Karpas-422 (cell line): ENCODE data around the gene VSTM5. TPM values are rescaled to one million over a fixed set of nuclear protein-coding genes. Genes with fewer than 3 reads are reported as not detected.

Experiments
- DNase-seq: peaks from one replicate; pipeline ENCODE4 v3.0.0-alpha.2; 2015
- H2AFZ ChIP-seq: fragments of 200-600 bp; sonication (generic); 2 replicates; pipeline ENCODE4 v1.6.1; 2014; ENCODE audit warnings: antibody characterized with exemption, low read length, mixed read lengths
- H3K27ac ChIP-seq: fragments of 200-600 bp; sonication (generic); 2 replicates; pipeline ENCODE4 v1.5.1; 2014; ENCODE audit warnings: mild to moderate bottlenecking, low read length, moderate library complexity
- H3K27me3 ChIP-seq: fragments of 200-600 bp; sonication (generic); 2 replicates; pipeline ENCODE4 v1.6.1; 2014; ENCODE audit warnings: low read length, mixed read lengths
- H3K36me3 ChIP-seq: fragments of 200-600 bp; sonication (generic); 2 replicates; pipeline ENCODE4 v1.6.1; 2014; ENCODE audit warnings: low read length, mixed read lengths; ENCODE audit not compliant: insufficient read depth
- H3K4me1 ChIP-seq: fragments of 200-600 bp; sonication (generic); 2 replicates; pipeline ENCODE4 v1.6.1; 2014; ENCODE audit warnings: mild to moderate bottlenecking, low read length, mixed read lengths
- H3K4me2 ChIP-seq: fragments of 200-600 bp; sonication (generic); 2 replicates; pipeline ENCODE4 v1.6.1; 2014; ENCODE audit warnings: low read length, low read depth, mild to moderate bottlenecking; ENCODE audit not compliant: poor library complexity, severe bottlenecking
- H3K4me3 ChIP-seq: fragments of 200-600 bp; sonication (generic); 2 replicates; pipeline ENCODE4 v1.5.1; 2014; ENCODE audit warnings: mild to moderate bottlenecking, antibody characterized with exemption, low read length, mixed read lengths
- H3K79me2 ChIP-seq: fragments of 200-600 bp; sonication (generic); 2 replicates; pipeline ENCODE4 v1.6.1; 2014; ENCODE audit warnings: mild to moderate bottlenecking, low read length, mixed read lengths
- H3K9ac ChIP-seq: fragments of 200-600 bp; sonication (generic); 2 replicates; pipeline ENCODE4 v1.6.0; 2014; ENCODE audit warnings: low read length
- H3K9me2 ChIP-seq: fragments of 200-600 bp; sonication (generic), shearing (Covaris generic); replicated peaks from 2 replicates; pipeline ENCODE4 v1.6.0; 2014; ENCODE audit warnings: mild to moderate bottlenecking, low read length, moderate library complexity; ENCODE audit not compliant: insufficient read depth
- H3K9me3 ChIP-seq: fragments of 300-700, 200-600 bp; sonication (generic); 2 replicates; pipeline ENCODE4 v1.6.1; 2014; ENCODE audit warnings: low read length, mixed read lengths
- H4K20me1 ChIP-seq: fragments of 200-600 bp; sonication (generic); 2 replicates; pipeline ENCODE4 v1.6.1; 2014; ENCODE audit warnings: mild to moderate bottlenecking, antibody characterized with exemption, low read length, low read depth; ENCODE audit not compliant: insufficient read depth
- total RNA-seq: library from RNA; depleted of rRNA; stranded (reverse); fragments of >200 nt; shearing (Covaris generic); gene quantifications from 2 replicates; pipeline ENCODE4 v1.2.3, GENCODE V29; 2014; ENCODE audit warnings: low replicate concordance

Gene VSTM5
- total RNA-seq, 1 experiment from 2014 or later = not detected

- H3K9me3 ChIP-seq = no peaks in the 10 kb centered on the region
Observed at GRCh38 chr11:93840180-93840579, 10.2 kb downstream of the VSTM5 start.

GRCh38 chr11:93838967-93839366 is 11.5 kb downstream of the VSTM5 start:
- no peak overlapping the region for H2AFZ ChIP-seq
- no peaks in the 10 kb centered on the region for H3K27me3 ChIP-seq
- no peaks in the 10 kb centered on the region for H3K9me2 ChIP-seq
- no peak overlapping the region for H3K9ac ChIP-seq
- DNase-seq = peak; percentile 53
- H3K9me3 ChIP-seq = no peaks in the 10 kb centered on the region
- H3K79me2 ChIP-seq = no peaks in the 10 kb centered on the region
- H4K20me1 ChIP-seq = no peaks in the 10 kb centered on the region
- H3K27ac ChIP-seq = no peak overlapping the region
- no peaks in the 10 kb centered on the region for H3K4me1 ChIP-seq
- no peak overlapping the region for H3K4me3 ChIP-seq
- no peaks in the 10 kb centered on the region for H3K36me3 ChIP-seq
- no peak overlapping the region for H3K4me2 ChIP-seq

More at GRCh38 chr11:93840180-93840579, 10.2 kb downstream of the VSTM5 start:
- H3K9ac ChIP-seq = no peak overlapping the region
- H4K20me1 ChIP-seq = no peaks in the 10 kb centered on the region
- H3K4me1 ChIP-seq = no peaks in the 10 kb centered on the region
- H3K4me3 ChIP-seq = no peak overlapping the region
- H2AFZ ChIP-seq = no peak overlapping the region
- H3K27ac ChIP-seq = no peak overlapping the region
- no peaks in the 10 kb centered on the region for H3K27me3 ChIP-seq
- no peaks in the 10 kb centered on the region for H3K79me2 ChIP-seq
- H3K36me3 ChIP-seq = no peaks in the 10 kb centered on the region
- no peak overlapping the region for H3K4me2 ChIP-seq
- no peaks in the 10 kb centered on the region for H3K9me2 ChIP-seq
- no peak for DNase-seq

GRCh38 chr11:93832780-93833179 is 17.6 kb downstream of the VSTM5 start:
- H3K9ac ChIP-seq = no peak overlapping the region
- no peak overlapping the region for H2AFZ ChIP-seq
- no peaks in the 10 kb centered on the region for H3K27me3 ChIP-seq
- no peaks in the 10 kb centered on the region for H3K9me2 ChIP-seq
- DNase-seq = no peak
- no peaks in the 10 kb centered on the region for H3K4me1 ChIP-seq
- no peak overlapping the region for H3K4me3 ChIP-seq
- H3K27ac ChIP-seq = no peak overlapping the region
- H3K4me2 ChIP-seq = no peak overlapping the region
- H3K79me2 ChIP-seq = no peaks in the 10 kb centered on the region
- no peaks in the 10 kb centered on the region for H3K9me3 ChIP-seq
- H4K20me1 ChIP-seq = no peaks in the 10 kb centered on the region
- H3K36me3 ChIP-seq = no peaks in the 10 kb centered on the region

GRCh38 chr11:93831343-93832127 is 18.9 kb downstream of the VSTM5 start:
- H3K27ac ChIP-seq = no peak overlapping the region
- H4K20me1 ChIP-seq = no peaks in the 10 kb centered on the region
- H3K79me2 ChIP-seq = no peaks in the 10 kb centered on the region
- no peaks in the 10 kb centered on the region for H3K36me3 ChIP-seq
- no peaks in the 10 kb centered on the region for H3K4me1 ChIP-seq
- no peaks in the 10 kb centered on the region for H3K27me3 ChIP-seq
- H2AFZ ChIP-seq = no peak overlapping the region
- no peaks in the 10 kb centered on the region for H3K9me2 ChIP-seq
- H3K9ac ChIP-seq = no peak overlapping the region
- DNase-seq = no peak
- no peak overlapping the region for H3K4me2 ChIP-seq
- H3K4me3 ChIP-seq = no peak overlapping the region
- no peaks in the 10 kb centered on the region for H3K9me3 ChIP-seq

- DNase-seq = no peak
- no peak overlapping the region for H2AFZ ChIP-seq
- no peak overlapping the region for H3K27ac ChIP-seq
- no peak overlapping the region for H3K4me3 ChIP-seq
- H4K20me1 ChIP-seq = no peaks in the 10 kb centered on the region
- H3K4me2 ChIP-seq = no peak overlapping the region
- H3K4me1 ChIP-seq = no peaks in the 10 kb centered on the region
- H3K79me2 ChIP-seq = no peaks in the 10 kb centered on the region
- H3K9me3 ChIP-seq = no peaks in the 10 kb centered on the region
- no peaks in the 10 kb centered on the region for H3K27me3 ChIP-seq
- H3K36me3 ChIP-seq = no peaks in the 10 kb centered on the region
- H3K9ac ChIP-seq = no peak overlapping the region
- H3K9me2 ChIP-seq = no peaks in the 10 kb centered on the region
Observed at GRCh38 chr11:93829598-93829997, 20.8 kb downstream of the VSTM5 start.

GRCh38 chr11:93827363-93827762 is 23.1 kb downstream of the VSTM5 start:
- Histone ChIP-seq H3K9ac (no peak overlapping the region), H3K36me3 (no peaks in the 10 kb centered on the region), H3K79me2 (no peaks in the 10 kb centered on the region), H3K4me1 (no peaks in the 10 kb centered on the region), H3K9me3 (no peaks in the 10 kb centered on the region), H3K27me3 (no peaks in the 10 kb centered on the region), H3K4me2 (no peak overlapping the region), H3K9me2 (no peaks in the 10 kb centered on the region), H3K27ac (no peak overlapping the region), H3K4me3 (no peak overlapping the region), H2AFZ (no peak overlapping the region), H4K20me1 (no peaks in the 10 kb centered on the region)
- no peak for DNase-seq

GRCh38 chr11:93823210-93823609 is 27.2 kb downstream of the VSTM5 start:
- Histone ChIP-seq H3K27ac (no peak overlapping the region), H3K9me3 (no peaks in the 10 kb centered on the region), H3K4me1 (no peaks in the 10 kb centered on the region), H3K4me2 (no peak overlapping the region), H3K4me3 (no peak overlapping the region), H3K9ac (no peak overlapping the region), H4K20me1 (no peaks in the 10 kb centered on the region), H3K79me2 (no peaks in the 10 kb centered on the region), H3K9me2 (no peaks in the 10 kb centered on the region), H3K27me3 (no peaks in the 10 kb centered on the region), H3K36me3 (no peaks in the 10 kb centered on the region), H2AFZ (no peak overlapping the region)
- no peak for DNase-seq

GRCh38 chr11:93822359-93822758 is 28.1 kb downstream of the VSTM5 start:
- no peaks in the 10 kb centered on the region for H4K20me1 ChIP-seq
- H3K9me3 ChIP-seq = no peaks in the 10 kb centered on the region
- H3K4me2 ChIP-seq = no peak overlapping the region
- H3K9ac ChIP-seq = no peak overlapping the region
- no peaks in the 10 kb centered on the region for H3K36me3 ChIP-seq
- no peaks in the 10 kb centered on the region for H3K79me2 ChIP-seq
- H3K4me1 ChIP-seq = no peaks in the 10 kb centered on the region
- no peaks in the 10 kb centered on the region for H3K9me2 ChIP-seq
- no peak overlapping the region for H2AFZ ChIP-seq
- no peak overlapping the region for H3K27ac ChIP-seq
- H3K4me3 ChIP-seq = no peak overlapping the region
- DNase-seq = no peak
- no peaks in the 10 kb centered on the region for H3K27me3 ChIP-seq
